GM21447 (cell line): ENCODE measurements around the gene CCDC137.
"Not testable (repeated sequence)": the region's sequence is repeated elsewhere in the genome, so short reads cannot be mapped to it uniquely, and the experiment has no call there.

Experiments used
- ATAC-seq: cut with Tn5 transposase; IDR thresholded peaks from one replicate; pipeline ENCODE4 v1.9.1; 2021; ENCODE audit not compliant: unreplicated experiment

CCDC137 gene

DNA sequence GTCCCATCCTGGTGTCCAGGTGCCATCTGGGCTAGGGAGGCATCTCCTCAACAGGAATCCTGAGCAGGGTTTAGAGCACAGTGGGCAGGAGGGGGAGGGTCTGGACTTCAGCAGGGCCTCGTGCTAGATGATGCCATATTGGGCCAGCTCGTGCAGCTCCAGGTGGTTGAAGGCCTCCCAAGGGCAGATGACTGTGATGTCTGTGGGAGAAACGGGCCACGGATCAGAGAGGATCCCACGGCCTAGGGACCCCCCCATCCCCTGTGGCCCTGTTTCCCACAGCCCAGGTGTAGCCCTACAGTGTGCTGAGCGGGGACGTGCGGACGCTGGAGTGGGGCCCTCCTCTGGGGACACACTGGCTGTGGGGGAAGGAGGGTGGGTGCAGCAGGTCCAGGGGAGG lies 15.6 kb upstream of the CCDC137 start:
- ATAC-seq: no peak

DNA sequence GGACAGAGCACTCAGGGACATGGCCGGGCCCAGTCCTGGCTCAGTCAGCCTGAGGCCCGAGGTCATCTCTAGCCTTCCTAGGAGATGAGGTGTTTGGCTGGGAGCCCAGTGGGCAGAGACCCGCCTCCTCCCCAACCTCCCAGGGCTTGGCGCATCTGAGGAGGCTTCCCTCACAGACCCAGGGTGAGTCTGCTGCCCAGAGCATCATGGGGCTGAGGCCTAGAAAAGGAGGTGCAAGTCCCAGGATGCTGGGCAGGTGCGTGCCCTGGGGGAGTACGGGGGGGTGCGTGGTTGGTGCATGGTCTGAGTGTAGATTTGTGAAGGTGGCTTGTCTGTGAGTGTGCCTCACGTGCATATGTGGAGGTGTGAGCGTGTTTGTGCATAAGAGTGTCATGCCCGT lies 14.8 kb upstream of the CCDC137 start:
- no peak for ATAC-seq

DNA sequence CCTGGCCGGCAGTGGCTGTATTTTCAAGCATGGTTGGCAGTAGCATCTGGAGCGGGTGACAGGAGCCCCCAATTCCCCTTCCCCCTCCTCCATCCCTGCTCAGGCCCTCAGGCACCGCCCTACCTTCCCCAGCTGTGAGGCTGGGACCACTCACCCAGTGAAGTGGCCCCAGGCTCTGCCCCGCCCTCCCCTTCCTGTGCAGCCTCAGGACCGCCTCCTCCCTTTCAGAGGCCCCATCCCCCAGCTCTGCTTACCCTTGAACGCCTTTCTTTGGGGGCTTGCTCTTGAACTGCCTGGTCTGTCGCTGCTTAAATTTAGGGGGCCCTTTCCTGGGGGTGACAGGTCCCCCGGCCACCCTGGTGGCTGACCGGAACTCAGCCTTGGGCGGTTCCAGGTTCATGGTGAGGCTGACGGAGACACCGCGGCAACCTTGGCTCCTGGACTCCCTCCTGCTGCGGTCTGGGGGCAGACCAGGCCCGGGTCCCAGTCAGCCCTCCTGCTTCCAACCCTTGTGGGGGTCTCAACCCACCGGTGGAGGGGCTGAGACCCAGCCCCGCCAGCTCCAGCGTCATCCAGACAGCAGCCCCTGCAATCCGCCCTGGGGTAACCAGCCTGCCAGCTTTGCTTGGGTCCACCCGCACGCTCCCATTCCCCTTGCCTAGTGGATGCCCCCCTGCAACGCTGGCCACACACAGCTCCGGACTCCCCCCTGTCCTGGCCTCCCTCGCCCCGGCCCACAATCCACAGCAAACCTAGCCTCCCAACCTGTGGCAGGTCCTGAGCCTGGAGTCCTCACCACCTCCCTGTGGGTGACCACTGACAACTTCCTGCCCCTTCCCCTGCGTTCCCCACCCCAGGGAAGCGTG lies 13.4 kb upstream of the CCDC137 start:
- ATAC-seq: no peak

DNA sequence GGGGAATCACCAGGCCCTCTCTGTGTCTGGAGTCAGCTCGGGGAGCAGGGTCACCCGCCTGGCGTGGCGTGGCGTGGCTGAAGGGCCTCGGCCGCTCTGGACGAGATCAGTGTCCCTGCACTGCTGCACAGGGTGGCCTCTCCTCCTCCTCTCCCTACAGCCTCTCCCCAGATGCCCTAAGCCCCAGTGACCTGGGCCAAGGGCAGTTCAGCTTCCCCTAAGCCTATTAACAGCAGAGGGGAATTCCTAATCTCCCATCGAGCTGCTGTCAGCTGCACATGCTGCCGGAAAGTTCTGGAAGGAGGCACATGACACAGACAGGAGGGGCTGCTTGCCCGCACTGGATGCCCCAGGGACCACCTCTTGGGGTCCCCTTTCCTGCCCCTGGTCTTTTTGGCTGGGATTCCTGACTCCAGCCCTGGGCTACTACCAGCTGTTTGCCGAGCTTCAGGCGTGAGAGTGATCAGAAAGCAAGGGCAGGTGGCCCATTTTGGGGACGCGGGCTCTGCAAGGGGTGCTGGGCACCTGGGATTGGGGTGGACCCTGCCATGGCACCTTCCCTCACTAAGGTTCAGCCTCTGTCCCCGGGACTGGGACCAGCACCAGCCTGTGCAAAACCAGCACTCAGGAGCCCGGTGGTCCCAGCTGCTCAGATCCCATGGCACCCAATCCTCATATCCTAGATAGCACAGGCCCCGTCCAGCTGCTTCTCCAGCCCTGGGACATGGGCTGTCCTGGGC lies 11.0 kb upstream of the CCDC137 start:
- ATAC-seq: no peak

DNA sequence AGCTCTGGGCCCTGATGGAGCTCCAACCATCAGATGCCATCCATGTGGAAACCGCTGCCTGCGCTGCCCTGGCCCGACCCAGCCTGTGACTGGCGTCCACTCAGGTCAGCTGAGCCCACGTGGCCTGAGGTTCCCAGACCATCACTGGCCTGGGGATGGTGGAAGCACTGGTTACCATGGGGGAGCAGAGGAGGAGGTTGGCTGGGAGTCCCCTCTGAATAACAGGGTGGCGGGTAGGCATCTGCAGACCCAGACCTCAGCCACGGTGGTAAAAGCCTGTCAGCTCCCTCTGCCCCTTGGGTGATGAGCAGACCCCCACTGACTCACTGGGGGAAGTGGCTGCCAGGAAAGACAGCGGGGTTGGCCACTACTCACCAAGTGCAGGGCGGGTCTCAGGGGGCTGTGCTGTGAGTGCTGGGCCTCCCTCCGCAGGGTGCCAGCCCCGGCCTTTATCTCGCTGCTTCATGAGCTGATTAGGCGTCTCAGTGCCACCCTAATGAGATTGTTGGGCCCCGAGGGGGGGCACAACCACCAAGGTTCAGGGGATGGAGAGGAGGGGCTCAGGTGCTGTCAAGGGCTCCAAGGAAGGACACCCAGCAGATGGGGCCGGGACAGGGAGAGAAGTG lies 10.3 kb upstream of the CCDC137 start, which contains the start of gene PDE6G:
Gene PDE6G, minus strand, starts transcription at position 425 of the 626 bp plus-strand sequence. CDS start 3,237 bp downstream, outside the sequence.
- ATAC-seq: no peak

DNA sequence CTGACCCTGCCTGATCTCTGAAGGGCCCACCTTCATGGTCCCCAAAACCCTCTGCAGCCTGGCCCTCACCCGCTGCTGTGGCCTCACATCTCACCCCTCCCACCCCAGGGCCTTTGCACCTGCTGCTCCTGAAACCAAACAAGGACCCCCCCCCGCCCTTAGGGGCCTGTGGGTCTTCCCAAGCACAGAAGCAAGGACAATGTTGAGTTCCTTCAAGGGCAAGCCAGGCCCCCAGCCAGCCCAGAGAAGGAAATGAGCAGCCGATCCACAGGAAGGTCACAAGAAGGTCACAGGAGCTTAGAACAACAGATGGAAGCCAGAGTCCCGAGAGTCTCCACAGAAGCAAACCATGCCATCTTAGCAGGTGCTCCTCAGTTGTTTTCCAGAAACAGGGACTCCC lies 9.7 kb upstream of the CCDC137 start:
- no peak for ATAC-seq

DNA sequence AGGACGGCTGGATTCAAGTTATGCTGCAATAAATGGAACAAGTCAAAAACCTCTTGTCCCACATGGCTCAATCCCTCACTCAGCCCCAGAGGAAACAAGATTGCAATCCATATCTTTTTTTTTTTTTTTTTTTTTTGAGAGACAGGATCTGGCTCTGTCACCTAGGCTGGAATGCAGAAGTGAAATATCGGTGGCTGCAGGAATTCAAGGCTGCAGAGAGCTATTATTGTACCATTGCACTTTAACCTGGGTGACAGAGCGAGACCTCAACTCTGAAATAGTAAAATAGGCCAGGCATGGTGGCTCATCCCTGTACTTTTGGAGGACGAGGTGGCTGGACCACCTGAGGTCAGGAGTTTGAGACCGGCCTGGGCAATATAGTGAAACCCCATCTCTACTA lies 7.5 kb upstream of the CCDC137 start:
- ATAC-seq: no peak

DNA sequence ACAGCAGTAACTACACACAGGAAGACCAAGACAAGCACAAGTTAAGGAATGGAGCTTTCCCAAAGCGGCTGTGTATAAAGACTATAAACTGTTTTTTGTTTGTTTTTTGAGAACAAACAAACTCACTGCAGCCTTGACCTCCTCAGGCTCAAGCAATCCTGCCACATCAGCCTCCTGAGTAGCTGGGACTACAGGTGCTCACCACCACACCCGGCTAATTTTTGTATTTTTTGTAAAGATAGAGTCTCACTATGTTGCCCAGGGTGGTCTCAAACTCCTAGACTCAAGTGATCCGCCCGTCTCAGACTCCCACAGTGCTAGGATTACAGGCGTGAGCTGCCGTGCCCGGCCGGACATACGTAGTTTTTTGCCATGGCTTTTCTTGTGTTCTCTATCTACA lies 6.1 kb upstream of the CCDC137 start:
- ATAC-seq: no peak

DNA sequence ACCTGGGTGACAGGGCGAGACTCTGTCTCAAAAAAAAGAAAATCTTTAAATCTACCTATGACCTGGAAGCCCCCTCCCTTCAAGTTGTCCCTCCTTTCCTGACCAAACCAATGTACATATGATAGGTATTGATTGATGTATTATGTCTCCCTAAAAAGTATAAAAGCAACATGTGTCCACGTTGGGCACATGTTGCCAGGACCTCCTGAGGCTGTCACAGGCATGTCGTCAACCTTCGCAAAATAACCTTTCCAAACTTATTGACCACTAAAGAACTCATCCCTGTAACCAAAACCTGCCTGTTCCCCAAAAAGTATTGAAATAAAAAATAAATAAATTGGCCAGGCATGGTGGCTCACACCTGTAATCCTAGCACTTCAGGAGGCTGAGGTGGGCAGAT lies 4.5 kb upstream of the CCDC137 start:
- no peak for ATAC-seq

DNA sequence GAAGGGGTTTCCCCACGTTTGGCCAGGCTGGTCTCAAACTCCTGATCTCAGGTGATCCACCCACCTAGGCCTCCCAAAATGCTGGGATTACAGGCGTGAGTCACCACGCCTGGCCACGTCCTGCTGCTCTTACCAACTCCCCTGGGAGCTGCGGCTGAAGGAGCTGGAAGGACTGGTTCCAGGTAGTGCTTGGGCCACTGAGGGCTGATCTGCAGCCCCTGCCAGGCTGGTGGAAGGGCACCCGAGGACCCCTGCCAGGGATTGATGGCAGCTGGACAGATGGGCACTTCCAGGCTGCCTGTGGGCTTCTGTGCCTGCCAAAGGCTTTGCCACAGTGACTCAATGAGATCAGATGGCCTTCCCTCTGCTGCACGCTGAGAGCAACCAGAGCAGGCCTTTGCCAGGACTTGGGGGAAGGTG lies 2.5 kb upstream of the CCDC137 start:
- ATAC-seq: no peak

DNA sequence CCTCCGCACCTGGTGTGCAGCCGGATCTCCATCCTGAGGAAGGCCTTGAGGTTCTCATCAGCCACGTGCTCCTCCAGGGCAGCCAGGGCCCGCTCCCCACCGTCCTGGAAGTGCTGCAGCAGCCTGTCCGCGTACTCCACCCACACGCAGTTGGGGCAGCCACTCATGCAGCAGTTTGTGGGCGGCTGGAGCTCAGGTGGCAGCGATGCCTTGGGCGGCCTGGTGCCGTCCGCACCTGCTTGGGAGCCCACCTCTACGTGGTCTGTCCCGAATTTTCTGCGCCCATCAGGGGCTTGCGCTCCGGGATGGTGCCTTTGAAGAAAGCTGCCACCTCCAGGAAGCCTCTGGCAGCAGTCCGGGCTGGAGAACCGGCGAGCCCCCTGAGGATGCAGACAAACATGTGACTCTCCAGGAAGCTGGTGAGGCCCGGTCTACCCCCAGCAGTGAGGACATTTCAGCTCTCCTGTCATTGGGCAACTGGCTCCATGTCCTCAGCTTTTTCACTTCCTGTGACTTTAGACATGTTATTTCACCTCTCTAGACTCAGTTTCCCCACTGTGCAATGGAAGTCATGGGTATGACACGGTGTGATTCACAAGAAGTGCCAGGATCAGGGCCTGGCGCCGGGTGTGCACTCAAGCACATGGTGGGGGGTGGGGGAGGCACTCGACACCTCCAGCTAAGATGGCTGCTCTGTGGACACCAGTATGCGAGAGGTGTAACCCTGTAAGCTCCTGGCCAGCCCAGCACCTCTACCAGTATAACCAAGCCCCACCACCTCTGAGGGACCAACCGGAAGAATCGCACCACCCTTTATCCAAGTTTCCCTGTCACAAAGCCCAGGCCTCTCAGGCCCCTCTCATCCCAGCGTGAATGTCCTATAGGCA lies 1.1 kb upstream of the CCDC137 start:
- ATAC-seq: peak; percentile 10

DNA sequence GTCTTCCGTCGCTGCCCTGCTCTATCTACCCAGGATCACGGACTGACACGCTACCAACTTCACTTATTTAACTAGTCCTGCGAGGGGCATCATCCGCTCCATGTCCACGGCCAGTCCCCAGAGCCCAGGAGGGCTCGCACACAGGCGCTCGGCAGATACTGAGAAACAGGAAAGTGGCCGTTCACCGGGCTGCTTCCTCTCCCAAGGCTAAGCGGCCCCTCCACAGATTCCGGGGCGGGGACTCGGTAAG lies 520 bp upstream of the CCDC137 start:
- peak; percentile 22 for ATAC-seq

DNA sequence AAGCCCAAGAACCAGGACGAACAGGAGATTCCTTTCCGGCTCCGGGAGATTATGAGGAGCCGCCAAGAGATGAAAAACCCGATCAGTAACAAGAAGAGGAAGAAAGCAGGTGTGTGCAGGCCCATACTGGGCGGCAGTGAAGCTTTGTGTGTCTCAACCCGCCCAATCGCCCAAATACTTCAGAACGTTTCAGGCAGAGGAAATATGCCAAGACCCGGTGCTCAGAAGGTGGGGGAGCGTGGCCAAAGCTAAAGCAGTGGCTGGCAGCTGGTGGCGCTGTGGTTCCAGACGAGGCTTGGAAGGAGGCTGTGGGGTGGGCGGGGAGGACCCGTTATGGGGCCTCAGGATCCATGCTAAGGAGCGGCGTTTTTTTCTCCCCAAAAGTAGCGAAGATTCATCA lies 1.2 kb downstream of the CCDC137 start:
- ATAC-seq: no peak

DNA sequence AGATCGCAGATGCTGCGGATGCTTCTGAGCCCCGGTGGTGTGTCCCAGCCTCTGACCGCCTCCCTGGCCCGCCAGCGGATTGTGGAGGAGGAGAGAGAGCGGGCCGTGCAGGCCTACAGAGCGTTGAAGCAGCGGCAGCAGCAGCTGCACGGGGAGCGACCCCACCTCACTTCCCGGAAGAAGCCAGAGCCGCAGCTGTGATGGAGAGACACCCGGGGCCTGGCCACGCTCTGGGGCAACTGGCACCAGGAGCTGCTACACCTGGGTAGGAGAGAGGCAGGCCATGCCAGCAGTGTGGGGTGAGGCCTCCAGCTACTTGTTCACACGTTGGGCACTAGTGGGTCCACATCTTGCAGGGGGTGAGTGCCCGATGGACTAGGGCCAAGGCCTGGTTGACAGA lies 6.0 kb downstream of the CCDC137 start:
- no peak for ATAC-seq

DNA sequence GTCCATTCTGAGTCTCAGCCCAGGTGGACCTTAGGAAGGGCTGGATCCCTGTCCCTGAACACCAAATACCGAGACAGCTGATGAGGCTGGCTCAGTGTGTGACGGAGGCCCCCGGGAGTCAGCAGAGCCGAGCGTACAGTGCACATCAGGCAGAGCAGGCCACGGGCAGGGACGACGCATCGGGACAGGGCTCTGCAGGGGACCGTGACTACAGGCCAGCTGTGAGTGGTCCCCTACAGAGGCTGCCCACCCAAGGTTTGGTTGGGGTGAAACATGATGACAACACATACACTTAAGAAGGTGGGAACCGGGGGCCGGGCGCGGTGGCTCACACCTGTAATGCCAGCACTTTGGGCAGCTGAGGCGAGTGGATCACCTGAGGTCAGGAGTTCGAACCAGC lies 6.4 kb downstream of the CCDC137 start:
- no peak for ATAC-seq

DNA sequence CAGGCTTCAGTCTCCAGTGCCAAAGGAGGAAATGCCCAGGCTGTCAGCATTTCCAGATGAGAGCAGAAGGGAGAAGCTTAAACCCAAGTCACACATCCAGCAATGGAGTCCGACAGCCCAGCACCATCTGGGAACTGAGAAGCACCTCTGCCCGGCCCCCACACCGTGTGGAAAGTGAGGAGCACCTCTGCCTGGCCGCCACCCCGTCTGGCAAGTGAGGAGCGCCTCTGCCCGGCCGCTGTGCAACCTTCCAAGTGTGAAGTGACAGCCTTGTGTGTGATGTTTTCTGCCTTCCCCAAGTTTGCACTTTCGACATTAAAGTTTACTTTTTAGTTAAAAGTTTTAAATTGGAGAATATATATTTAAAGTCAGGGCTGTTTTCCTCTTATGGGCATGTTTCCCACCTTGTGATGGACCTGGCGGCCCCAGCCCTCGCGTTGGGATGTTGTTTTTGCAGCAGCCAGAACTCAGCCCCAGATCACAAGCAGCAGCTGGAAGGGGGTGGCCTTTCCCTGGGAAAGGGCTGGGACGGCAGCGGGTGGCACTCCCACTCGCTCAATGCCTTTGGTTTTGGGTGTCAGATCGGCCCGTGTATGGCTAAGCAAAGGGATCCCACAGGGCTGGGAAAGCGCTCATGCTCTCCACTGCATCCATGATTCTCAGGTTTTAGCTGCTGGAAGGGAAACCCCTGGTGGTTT lies 7.2 kb downstream of the CCDC137 start:
- ATAC-seq: no peak

DNA sequence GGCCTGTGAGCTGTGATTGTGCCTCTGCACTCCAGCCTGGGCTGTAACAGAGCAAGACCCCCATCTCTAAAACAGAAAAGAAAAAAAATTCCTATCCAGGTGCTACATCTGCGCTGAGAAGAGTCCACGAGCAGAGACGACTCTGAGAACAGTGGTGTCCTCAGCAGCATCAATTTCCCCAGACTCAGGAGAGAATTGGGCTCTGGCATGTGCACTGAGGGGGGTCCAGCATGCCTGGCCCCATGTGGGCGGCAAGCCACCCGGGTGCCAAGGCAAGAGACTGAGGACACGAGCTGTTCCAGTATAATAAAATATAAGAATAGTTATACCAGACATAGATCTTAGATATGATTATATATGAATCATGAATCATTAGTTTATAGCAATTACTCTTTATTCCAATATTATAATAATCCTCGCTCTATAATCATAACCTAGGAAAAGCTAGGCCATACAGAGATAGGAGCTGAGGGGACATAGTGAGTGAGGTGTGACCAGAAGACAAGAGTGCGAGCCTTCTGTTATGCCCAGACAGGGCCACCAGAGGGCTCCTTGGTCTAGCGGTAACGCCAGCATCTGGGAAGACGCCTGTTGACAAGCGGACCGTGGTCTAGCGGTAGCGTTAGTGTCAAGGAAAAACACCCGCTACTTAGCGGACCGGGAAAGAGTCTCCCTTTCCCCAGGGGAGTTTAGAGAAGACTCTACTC lies 9.1 kb downstream of the CCDC137 start:
- not testable (repeated sequence) for ATAC-seq

DNA sequence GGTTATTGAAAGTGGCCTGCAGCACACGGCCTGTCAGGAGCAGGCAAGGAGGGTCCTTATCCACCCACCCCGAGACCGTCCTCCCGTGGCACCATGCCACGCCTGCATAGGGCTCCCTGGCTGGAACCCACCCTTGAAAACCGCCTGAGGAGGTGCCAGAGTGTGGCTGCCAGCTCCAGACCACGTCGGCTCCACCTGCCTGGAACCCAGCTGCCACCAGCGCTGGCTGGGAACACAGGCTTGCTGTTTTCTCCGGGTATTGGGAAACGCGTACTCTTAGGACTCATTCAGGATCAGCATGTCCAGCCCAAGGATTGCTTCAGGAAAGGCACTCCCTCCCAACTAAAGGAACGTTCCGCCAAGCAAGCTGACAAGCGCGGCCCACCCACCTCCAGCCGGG lies 10.4 kb downstream of the CCDC137 start:
- ATAC-seq: no peak

DNA sequence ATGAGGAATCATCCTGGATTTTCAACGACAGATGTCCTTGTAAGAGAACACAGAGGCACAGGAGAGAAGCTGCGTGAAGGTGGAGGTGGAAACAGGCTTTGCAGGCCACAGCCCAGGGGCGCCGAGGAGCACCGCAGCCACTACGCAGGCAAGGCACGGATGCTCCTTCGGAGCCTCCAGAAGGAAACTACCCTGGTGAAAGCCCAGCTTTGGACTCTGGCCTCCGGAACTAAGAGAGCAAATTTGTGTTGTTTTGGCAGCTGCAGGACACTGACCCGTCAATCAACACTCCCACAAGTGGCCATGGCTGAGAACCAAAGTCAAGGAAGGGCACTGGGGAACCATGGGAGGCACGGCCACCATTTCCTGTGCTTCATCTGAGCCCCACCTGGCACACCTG lies 13.6 kb downstream of the CCDC137 start:
- ATAC-seq: no peak

DNA sequence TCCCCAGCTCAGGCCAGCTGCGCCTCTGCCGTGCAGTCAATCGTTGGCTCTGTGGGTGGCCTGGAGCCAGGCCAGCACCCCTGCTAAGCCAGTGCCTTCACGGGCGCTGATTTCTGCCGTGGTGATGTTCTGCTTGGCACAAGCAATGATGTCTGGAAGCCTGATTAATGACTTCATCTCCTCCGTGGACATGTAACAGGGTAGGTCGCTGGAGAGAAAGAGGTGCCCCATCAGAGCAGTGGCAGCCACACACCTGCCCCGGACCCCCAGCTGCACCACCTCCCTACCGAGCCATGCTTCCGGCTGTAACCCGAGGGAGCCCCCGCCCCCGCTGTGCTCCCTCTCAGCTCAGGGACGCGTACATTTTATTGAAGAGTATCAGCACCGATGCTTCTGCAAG lies 15.1 kb downstream of the CCDC137 start:
- no peak for ATAC-seq
